Right hindlimb (tissue), 1 donor: ENCODE results near the gene TMEM63C.

Experiments used
- DNase-seq: peaks from one replicate; pipeline ENCODE4 v3.0.0-alpha.2; 2018

TMEM63C gene

DNA sequence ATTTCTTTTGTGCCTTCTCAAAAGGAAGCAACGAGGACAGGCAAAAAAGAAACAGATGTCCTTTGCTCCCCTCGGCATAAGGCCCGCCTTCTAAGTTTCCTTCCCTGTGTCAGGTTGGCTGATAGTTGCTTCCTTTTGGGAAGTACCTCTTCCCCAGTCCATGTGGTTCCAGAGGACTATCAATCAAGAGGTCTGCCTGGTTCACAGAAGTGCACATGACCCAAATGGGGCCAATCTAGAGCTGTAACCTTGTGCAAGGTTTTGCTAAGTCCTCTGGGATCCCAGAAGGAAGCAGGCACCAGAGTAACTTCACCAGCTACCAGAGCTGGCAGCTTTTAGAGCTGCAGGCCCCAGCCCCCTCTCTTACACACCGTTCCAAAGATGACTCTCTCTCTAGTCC lies 42.6 kb downstream of the TMEM63C start:
- DNase-seq, result no peak

DNA sequence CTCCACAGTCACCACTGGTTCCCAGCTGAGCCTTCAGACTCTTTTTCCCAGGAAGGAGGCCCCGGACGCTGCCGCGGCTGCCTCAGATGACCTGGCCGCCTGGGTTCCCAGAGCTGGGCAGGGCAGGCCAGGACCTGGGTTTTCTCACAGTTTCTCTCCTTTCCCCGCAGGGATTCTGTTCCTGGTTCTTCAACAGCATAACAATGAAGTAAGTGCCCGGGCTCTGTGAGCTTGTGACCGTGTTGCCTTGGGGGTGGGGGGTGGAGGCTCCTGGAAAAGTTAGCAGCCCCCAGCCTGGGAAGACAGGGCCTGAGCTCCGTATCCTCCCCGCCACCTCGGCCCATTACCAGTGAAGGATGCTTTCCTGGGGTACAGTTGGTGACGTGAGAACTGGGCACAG lies 43.7 kb downstream of the TMEM63C start:
- no peak for DNase-seq

DNA sequence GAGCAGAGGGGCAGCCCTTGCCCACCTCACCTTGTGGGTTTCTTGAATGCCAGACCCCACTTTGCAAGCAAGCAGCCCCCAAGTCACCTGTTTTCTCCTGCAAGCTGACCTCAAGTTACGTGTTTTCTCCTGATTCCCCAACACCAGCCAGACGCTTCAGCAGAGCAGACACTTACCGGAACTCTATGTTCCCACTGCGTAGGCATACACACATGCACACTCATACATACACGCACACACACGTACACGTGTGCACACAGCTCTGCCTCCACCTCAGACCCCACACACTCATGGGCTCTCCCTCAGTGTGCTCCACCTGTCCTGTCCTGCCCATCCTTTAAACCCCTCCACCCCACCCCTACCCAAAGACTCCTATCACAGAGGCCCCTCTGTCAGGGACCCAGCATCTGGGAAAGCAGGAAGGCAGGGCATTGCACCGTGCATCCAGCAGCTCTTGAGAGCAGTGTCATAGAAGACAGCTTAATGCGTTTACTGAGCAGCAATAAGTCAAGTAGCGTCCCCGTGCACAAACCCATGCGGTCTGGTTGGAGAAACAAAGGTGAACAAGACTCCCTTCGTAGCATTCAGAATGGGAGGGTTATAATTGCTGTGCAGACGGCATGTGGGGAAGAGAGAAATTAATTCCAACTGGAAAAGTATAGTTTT lies 44.4 kb downstream of the TMEM63C start:
- DNase-seq, result no peak

DNA sequence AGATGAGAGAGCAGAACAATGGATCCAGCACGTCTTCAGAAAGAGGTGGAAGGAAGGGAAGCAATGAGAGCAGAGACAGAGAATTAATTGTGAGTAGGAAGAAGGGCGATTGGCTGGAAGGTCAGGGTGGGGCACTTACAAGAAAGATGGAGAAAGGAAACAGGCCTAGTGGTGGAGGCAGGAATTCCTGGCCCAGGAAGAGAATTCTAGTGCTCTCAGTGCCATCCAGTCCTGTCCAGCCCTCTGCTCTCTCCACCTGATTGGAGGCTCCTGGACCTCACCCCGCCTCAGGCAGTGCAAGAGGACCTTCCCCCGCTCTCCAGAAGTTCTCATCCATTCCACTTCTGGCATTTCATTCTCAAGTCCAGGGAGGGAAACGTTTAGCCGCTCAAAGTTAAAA lies 46.5 kb downstream of the TMEM63C start:
- DNase-seq, result no peak

DNA sequence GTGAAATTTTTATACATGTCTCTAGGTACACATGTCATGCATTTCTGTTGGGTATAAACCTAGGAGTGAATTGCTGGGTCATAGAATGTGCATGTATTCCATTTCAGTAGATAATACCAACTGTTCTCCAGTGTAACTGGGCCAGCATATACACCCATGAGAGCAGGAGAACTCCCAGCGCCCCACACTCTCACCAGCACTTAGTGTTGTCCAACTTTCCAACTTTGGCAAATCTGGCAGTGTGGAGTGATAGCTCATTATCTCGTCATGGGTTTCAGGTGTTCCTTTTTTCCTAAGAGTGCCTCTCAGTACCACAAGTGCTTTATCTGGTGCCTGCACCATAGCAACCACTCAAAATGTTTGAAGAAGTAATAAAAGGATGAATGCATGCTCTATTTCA lies 49.3 kb downstream of the TMEM63C start:
- no peak for DNase-seq

- DNase-seq, result no peak
Observed at GRCh38 chr14:77231721-77232120, 50.1 kb downstream of the TMEM63C start.

- no peak for DNase-seq
Observed at GRCh38 chr14:77236814-77237213, 55.2 kb downstream of the TMEM63C start.

DNA sequence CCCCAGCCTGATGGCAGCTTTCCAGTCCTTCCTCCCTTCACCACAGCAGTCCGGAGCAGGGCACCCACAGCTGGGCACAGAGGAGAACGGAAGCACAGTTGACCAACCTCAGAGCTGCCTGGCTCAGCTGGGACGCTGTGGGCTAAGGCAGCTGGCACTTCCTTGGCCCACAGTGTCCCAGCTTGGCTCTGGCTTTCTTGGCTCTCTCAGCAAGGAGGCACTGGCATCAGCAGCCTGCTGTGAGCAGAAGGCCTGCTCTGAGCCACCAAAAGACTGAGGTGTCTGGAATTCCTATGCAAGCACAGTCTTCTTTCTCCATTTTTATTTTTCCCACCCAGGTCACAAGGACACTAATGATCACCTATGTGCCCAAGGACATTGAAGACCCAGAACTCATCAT lies 56.8 kb downstream of the TMEM63C start:
- DNase-seq, result no peak

DNA sequence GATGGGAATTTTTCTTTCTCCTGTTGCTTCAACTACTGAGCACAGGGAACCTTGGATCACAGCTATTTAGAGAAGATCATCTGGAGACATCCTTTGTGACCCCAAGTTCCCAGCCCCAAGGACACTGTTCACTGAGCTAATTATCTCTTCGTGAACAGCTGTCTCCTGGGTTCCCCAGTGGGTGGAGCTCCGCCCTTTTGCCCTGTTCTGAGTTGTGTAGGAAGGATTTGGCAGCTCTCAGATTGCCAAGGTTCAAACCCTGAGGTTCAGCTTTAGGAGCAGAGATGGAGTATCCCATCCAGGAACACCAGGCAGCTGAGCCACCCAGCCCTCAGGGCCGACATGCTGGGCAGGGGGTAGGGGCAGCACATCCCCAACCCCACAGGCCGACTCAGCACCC lies 57.4 kb downstream of the TMEM63C start:
- no peak for DNase-seq

- DNase-seq, result no peak
Observed at GRCh38 chr14:77239412-77239811, 57.8 kb downstream of the TMEM63C start.

- no peak for DNase-seq
Observed at GRCh38 chr14:77240336-77240915, 58.8 kb downstream of the TMEM63C start.

GRCh38 chr14:77241955-77242354 lies 60.4 kb downstream of the TMEM63C start:
- DNase-seq, result no peak

- DNase-seq, result no peak
Observed at GRCh38 chr14:77242752-77243151, 61.2 kb downstream of the TMEM63C start.

DNA sequence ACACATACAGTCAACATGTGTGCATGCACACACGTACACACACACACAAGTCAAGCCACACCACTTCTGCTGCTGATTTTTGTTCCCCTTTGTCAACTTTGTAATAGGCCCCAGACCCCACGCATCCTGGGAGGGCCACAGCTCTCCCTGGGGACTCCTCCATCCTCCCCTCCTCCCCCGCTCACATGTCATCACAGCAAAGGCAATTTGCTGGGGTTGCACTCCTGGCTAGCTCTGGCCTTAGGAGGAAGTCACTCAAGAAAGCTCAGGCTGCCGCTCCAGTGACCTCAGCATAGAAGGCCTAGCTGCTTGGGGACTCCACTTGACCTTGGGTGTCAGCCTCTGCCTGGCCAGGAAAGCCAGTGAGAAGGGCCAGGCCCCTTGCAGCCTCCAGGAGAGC lies 62.3 kb downstream of the TMEM63C start:
- no peak for DNase-seq

GRCh38 chr14:77245820-77246219 lies 64.2 kb downstream of the TMEM63C start:
- no peak for DNase-seq

GRCh38 chr14:77246784-77247183 lies 65.2 kb downstream of the TMEM63C start:
- DNase-seq, result no peak

GRCh38 chr14:77248666-77249065 lies 67.1 kb downstream of the TMEM63C start:
- no peak for DNase-seq

GRCh38 chr14:77249286-77249685 lies 67.7 kb downstream of the TMEM63C start:
- no peak for DNase-seq

DNA sequence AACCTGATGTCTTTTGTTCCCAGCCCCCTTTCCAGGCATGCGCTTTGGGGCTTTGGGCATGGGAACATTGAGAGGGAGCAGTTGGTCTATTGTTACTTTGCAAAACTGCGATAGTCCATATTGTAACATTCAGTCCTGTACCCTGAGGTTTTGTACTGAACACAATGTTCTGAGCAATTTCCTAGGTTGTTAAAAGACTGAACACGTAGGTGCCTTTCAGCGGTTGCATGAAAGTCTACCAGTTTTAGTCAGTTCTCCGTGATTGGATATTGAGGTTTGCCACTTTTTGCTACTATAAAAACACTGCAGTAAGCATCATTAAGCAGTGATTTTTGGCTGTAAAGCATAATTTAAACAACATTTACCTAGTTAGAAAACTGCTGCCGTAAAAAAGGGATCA lies 69.3 kb downstream of the TMEM63C start:
- DNase-seq, result no peak

GRCh38 chr14:77251870-77252269 lies 70.3 kb downstream of the TMEM63C start:
- no peak for DNase-seq

GRCh38 chr14:77253333-77254190 lies 72.0 kb downstream of the TMEM63C start:
- DNase-seq, result no peak

GRCh38 chr14:77256694-77257093 lies 75.1 kb downstream of the TMEM63C start:
- DNase-seq, result no peak

DNA sequence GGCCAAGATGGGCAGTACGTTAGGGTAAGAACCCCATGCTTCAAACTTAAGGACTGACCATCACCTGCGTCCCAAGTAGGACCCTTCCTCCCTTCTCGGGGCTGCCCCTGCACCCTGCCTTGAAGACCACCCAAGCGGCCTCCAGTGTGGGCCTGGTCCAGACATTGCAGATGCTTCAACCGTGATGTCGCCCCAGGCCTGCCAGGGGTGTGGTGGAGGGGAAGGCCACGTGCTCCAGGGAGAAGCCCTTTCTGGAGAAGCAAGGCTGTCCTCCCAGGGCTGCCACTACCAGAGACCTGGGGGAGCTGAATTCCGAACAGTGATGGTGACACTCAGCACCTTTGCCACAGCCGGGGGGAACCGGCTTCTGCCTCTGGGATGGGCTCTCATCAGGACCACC lies 76.1 kb downstream of the TMEM63C start:
- no peak for DNase-seq

- no peak for DNase-seq
Observed at GRCh38 chr14:77258566-77258965, 77.0 kb downstream of the TMEM63C start.
